ENCODE results near the gene ERCC1.

GRCh38 chr19:45391871-45392665 lies 31.6 kb downstream of the ERCC1 start:
- TF ChIP-seq E2F1 (CRISPR knock-in tag; IDR thresholded peaks at IDR 0.05), result no peak
- TF ChIP-seq MAX (CRISPR knock-in tag; IDR thresholded peaks at IDR 0.05), result no peak
- TF ChIP-seq CREM (CRISPR knock-in tag; IDR thresholded peaks at IDR 0.05), result no peak

All from WTC11 (cell line).